Right renal cortex interstitium (tissue), 3 donors: Measurements from ENCODE around the gene ASB12. TPM values are rescaled to one million over a fixed set of nuclear protein-coding genes. Genes with fewer than 3 reads are reported as not detected.

Source experiments
- DNase-seq, 3 donors: peaks; one replicate each; pipeline ENCODE4 v3.0.0-alpha.2; 2013; ENCODE audit warnings: low read depth in 3 of 3, low spot score in 2 of 3
- polyA plus RNA-seq, 3 donors: library from polyadenylated mRNA; unstranded; fragments of 120-200 nt; gene quantifications; one replicate each; pipeline ENCODE4 v1.2.1, GENCODE V29; 2013; ENCODE audit not compliant: insufficient read length in 3 of 3

ASB12 gene
- polyA plus RNA-seq, 3 donors: 0.61 to 0.71 (median 0.69) TPM

DNA sequence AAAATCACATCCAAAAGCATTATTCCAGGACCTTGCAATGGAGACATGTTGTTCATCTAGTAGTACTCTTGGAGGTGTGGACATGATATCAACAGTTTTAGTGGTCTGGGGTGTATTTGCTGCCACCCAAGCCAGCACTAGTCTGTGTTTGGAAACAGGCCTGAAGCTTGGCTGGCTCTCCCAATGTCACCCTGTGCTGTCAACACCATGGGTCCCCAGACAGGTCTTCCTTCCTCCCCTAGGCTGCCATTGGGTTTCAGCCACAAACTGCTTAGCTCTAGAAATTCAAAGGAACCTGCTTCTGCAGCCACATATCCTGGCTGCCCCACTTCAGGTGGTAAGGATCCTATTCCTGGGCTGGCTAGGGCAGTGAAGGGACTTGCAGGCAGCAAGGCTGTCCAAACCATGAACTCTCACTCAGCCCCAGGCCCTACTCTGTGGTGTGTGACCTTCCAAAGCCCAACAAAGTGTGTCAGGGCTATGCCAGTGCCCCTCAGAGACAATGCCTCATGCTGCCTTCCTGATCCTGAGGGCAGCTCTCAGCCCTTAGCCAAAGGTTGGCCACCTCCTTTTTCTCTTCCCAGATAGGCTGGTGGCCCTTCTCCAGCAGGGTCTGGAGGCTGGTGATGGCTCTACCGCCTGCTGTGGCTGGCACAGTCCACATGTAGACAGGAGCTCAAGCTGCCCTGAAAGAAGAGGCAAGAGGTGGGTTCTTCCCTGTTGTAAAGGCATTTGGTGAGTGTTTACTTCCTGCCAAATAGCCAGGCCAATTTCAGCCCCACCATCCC, 43.2 kb downstream of the ASB12 start:
- no peak for DNase-seq

DNA sequence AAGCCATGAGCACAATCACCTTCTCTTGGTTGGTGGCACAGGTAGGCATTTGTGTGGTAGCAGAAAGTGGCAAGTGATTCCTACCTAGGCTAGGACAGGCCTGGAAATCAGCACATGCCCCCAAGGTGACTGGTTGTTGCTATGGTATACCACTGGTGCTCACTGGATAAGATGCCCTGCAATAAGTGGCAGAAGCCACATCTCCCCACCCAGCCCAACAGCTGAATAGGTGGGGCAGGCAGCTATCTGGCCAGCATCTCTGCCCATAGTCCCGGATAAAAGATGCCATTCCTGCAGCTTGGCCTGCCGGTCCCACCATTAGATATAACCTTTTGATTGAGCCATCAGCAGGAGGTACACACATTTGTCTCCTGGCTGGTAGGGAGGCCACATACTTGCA, 46.0 kb downstream of the ASB12 start:
- DNase-seq: no peak

DNA sequence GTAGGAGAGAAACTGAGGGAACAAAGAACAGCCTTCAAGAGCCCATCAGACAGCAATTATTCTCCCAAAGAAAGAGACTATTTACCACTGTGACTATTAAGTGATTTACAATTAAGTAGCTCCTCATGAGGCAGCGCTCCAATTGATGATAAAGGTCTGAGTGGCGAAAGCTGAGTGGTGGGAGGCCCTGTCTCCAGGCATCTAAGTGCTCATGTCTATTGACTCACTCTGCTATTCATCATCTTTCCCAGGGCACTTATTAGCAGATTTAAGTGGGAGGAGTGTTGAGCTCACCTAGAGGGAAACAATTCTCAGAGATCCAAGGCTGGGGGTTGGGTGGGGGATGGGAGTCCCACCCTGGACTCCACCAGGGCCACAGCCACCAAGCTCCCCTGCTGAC, 48.2 kb downstream of the ASB12 start:
- DNase-seq: no peak

DNA sequence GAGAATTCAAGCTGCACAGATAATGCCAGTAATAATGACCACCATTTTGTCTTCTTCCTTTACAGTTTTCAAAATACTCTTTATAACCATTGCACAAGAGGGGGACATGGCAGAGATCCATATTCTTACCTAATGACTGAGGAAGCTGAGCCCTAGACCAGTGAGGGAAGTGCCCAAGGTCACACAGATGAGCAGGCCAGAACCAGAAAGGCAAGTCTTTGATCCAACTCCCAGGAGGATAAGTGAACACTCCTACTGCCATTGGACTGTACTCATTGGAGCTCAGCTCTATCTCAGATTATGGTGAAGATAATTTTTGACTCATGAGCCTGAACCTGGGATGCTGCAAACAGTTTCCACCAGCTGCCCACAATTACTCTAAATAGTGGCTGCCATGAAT, 53.5 kb downstream of the ASB12 start:
- DNase-seq: no peak

Other genes with a start within 250 kb of the ASB12 start
- 1 to 10 TPM; 7.6 to 8.0 (median 7.8) TPM for gene AMER1, start 24.9 kb downstream of the ASB12 start, polyA plus RNA-seq
- 1 to 10 TPM; 1.3 to 1.9 (median 1.8) TPM for gene MTMR8, start 164.8 kb upstream of the ASB12 start, polyA plus RNA-seq